ENCODE measurements around the gene ATP2C2.

The ATP2C2 gene

GRCh38 chr16:84356176-84356575, 12.2 kb upstream of the ATP2C2 start:
- H3K4me3 ChIP-seq (replicated peaks; ENCODE audit: insufficient read depth, low read length) = no peak overlapping the region
- no peak for DNase-seq (ENCODE audit: low read depth in 1 of 2, low spot score in 1 of 2)
- TF ChIP-seq, protein P1, sequence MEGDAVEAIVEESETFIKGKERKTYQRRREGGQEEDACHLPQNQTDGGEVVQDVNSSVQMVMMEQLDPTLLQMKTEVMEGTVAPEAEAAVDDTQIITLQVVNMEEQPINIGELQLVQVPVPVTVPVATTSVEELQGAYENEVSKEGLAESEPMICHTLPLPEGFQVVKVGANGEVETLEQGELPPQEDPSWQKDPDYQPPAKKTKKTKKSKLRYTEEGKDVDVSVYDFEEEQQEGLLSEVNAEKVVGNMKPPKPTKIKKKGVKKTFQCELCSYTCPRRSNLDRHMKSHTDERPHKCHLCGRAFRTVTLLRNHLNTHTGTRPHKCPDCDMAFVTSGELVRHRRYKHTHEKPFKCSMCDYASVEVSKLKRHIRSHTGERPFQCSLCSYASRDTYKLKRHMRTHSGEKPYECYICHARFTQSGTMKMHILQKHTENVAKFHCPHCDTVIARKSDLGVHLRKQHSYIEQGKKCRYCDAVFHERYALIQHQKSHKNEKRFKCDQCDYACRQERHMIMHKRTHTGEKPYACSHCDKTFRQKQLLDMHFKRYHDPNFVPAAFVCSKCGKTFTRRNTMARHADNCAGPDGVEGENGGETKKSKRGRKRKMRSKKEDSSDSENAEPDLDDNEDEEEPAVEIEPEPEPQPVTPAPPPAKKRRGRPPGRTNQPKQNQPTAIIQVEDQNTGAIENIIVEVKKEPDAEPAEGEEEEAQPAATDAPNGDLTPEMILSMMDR (IDR thresholded peaks at IDR 0.05; ENCODE audit: insufficient read depth, low read length) = no peak
- TF ChIP-seq SPI1 (IDR thresholded peaks at IDR 0.05; ENCODE audit: borderline replicate concordance, low read depth) = no peak
- no peak for TF ChIP-seq GABPA (IDR thresholded peaks at IDR 0.05; ENCODE audit: low read depth)
- TF ChIP-seq POLR2AphosphoS5 (IDR thresholded peaks at IDR 0.05; ENCODE audit: low read depth) = no peak
- TF ChIP-seq, protein P2, sequence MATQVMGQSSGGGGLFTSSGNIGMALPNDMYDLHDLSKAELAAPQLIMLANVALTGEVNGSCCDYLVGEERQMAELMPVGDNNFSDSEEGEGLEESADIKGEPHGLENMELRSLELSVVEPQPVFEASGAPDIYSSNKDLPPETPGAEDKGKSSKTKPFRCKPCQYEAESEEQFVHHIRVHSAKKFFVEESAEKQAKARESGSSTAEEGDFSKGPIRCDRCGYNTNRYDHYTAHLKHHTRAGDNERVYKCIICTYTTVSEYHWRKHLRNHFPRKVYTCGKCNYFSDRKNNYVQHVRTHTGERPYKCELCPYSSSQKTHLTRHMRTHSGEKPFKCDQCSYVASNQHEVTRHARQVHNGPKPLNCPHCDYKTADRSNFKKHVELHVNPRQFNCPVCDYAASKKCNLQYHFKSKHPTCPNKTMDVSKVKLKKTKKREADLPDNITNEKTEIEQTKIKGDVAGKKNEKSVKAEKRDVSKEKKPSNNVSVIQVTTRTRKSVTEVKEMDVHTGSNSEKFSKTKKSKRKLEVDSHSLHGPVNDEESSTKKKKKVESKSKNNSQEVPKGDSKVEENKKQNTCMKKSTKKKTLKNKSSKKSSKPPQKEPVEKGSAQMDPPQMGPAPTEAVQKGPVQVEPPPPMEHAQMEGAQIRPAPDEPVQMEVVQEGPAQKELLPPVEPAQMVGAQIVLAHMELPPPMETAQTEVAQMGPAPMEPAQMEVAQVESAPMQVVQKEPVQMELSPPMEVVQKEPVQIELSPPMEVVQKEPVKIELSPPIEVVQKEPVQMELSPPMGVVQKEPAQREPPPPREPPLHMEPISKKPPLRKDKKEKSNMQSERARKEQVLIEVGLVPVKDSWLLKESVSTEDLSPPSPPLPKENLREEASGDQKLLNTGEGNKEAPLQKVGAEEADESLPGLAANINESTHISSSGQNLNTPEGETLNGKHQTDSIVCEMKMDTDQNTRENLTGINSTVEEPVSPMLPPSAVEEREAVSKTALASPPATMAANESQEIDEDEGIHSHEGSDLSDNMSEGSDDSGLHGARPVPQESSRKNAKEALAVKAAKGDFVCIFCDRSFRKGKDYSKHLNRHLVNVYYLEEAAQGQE (IDR thresholded peaks at IDR 0.05; ENCODE audit: insufficient replicate concordance, low read depth) = no peak
- H3K27ac ChIP-seq (replicated peaks) = no peak overlapping the region
- peaks cover 6% of the 10 kb centered on the region for H3K27me3 ChIP-seq (ENCODE audit: insufficient read depth, poor library complexity, severe bottlenecking)

DNA sequence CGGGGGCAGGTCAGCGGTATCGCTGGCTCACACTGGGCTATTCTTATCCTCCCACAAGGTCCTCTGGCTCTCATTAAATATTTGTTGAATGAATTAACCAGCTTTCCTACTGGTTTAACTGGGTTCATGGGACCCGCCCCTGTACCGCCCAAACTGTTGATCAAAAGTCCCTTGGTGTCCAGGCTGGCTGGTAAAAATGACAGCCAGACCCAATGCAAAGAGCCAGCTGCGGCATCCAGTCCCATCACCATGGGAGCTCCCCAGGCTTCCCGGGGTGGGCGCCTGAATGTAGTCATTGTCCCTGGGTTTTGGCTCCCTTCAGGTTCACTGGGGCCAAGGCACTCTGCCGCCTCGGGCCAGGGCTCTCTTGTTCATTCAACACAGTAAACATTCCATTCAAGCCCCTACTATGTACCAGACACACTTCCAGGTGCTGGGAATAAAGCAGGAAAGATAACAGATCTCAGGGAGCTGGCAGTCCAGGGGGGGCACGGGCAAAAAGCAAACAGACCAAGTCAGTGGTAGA, 11.7 kb upstream of the ATP2C2 start:
- H3K27ac ChIP-seq (replicated peaks) = no peak overlapping the region
- H3K27me3 ChIP-seq (ENCODE audit: insufficient read depth, poor library complexity, severe bottlenecking) = peaks cover 6% of the 10 kb centered on the region
- no peak overlapping the region for H3K4me3 ChIP-seq (replicated peaks; ENCODE audit: insufficient read depth, low read length)
- DNase-seq (ENCODE audit: low read depth in 1 of 2, low spot score in 1 of 2) = no peak
- TF ChIP-seq SPI1 (IDR thresholded peaks at IDR 0.05; ENCODE audit: borderline replicate concordance, low read depth) = no peak
- no peak for TF ChIP-seq POLR2AphosphoS5 (IDR thresholded peaks at IDR 0.05; ENCODE audit: low read depth)
- TF ChIP-seq, protein P1 (IDR thresholded peaks at IDR 0.05; ENCODE audit: insufficient read depth, low read length) = no peak
- TF ChIP-seq, protein P2 (IDR thresholded peaks at IDR 0.05; ENCODE audit: insufficient replicate concordance, low read depth) = no peak
- no peak for TF ChIP-seq GABPA (IDR thresholded peaks at IDR 0.05; ENCODE audit: low read depth)

- Histone ChIP-seq H3K4me3 (replicated peaks; ENCODE audit: insufficient read depth, low read length) (no peak overlapping the region), H3K27me3 (ENCODE audit: insufficient read depth, poor library complexity, severe bottlenecking) (peaks cover 6% of the 10 kb centered on the region), H3K27ac (replicated peaks) (no peak overlapping the region)
- peak; percentile 63 to 88 for DNase-seq (ENCODE audit: low read depth in 1 of 2, low spot score in 1 of 2)
- TF ChIP-seq, protein P2 (IDR thresholded peaks at IDR 0.05; ENCODE audit: insufficient replicate concordance, low read depth) = no peak
- peak; percentile 2; the same call in 1 of the 2 replicates for TF ChIP-seq SPI1 (IDR thresholded peaks at IDR 0.05; ENCODE audit: borderline replicate concordance, low read depth)
- TF ChIP-seq POLR2AphosphoS5 (IDR thresholded peaks at IDR 0.05; ENCODE audit: low read depth) = peak; percentile 50
Observed at GRCh38 chr16:84357191-84357651, 11.1 kb upstream of the ATP2C2 start.

Measured in HL-60 (cell line).